ENCODE results near the gene TBCB.
A peak's percentile ranks its signal among the peaks of the same experiment; 100 is the strongest.

Gene TBCB

DNA sequence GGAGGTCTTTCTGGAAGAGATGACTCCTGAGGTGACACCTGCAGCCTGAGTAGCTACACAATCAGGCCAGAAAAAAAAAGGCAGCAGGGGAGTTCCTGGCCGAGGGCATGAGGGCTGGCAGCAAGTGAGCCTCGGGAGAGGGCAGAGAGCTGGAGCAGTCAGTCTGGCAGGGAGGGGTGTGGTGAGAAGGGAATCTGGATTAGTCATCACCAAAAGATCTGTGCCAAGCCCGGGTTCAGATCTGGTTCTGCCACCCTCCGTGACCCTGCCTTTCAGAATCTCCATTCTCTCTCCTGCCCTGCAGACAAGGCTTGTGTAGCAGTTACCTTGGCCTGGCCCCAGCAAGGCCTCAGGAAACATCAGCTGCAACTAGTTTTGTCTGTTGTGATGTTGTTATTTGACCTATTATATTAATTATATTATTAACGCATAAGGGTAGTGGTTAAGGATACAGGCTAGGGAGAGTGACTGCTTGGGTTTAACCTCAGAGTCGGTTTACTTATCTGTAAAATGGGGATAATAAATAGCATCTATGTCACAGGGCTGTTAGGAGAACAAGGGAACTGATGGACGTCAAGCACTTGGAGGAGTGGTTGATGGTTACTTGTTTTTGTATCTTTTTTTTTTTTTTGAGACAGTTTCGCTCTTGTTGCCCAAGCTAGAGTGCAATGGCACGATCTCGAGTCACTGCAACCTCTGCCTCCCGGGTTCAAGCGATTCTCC is 21.9 kb downstream of the TBCB start:
- CTCF ChIA-PET: interaction anchor here (0.7 kb wide), 2 partner anchors 9 to 49 kb away, joined by 3 to 5 read pairs; no protein-coding TSS in a partner anchor
- DNase-seq (ENCODE audit: extremely low spot score): no peak
- POLR2A ChIA-PET: interaction anchor here (0.9 to 3.2 kb wide), 3 partner anchors 9 to 78 kb away, joined by 3 to 23 read pairs (median 5); partner anchors contain the start of genes POLR2I, TBCB, ZNF146 and ZNF565
- TF ChIP-seq NFRKB (IDR thresholded peaks at IDR 0.05): no peak
- TF ChIP-seq FOXA1 (IDR thresholded peaks at IDR 0.05): no peak
- TF ChIP-seq SP1 (IDR thresholded peaks at IDR 0.05): no peak
- no peak for TF ChIP-seq ZNF384 (IDR thresholded peaks at IDR 0.05)
- TF ChIP-seq BHLHE40 (IDR thresholded peaks at IDR 0.05; ENCODE audit: borderline replicate concordance): no peak
- TF ChIP-seq ELF4 (IDR thresholded peaks at IDR 0.05): no peak
- TF ChIP-seq LEF1 (IDR thresholded peaks at IDR 0.05; ENCODE audit: borderline replicate concordance): no peak
- no peak for TF ChIP-seq ARNT (IDR thresholded peaks at IDR 0.05)
- no peak for TF ChIP-seq HDGF (IDR thresholded peaks at IDR 0.05; ENCODE audit: borderline replicate concordance)
- TF ChIP-seq TARDBP (IDR thresholded peaks at IDR 0.05): no peak

DNA sequence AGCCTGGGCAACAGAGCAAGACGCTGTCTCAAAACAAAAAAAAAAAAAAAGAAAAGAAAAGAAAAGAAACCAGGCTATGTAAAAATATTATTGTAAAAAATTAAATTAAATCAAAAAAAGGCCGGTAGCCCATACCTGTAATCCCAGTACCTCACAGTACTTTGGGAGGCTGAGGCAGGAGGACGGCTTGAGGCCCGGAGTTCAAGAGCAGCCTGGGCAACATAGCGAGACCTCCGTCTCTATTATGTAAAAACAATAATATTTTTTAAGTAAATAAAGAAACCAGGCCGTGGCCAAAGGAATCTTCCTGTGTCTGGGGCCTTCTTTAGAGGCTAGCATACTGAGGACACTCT is 23.8 kb downstream of the TBCB start:
- ChIA-PET CTCF (interaction anchor here (0.5 kb wide), 1 partner anchor 306 kb away, joined by 3 read pairs; no protein-coding TSS in a partner anchor), POLR2A (interaction anchor here (0.7 to 2.0 kb wide), 7 partner anchors 8 to 30 kb away, joined by 3 to 18 read pairs (median 7); partner anchors contain the start of genes POLR2I and TBCB)
- TF ChIP-seq SP1 (IDR thresholded peaks at IDR 0.05): no peak
- no peak for TF ChIP-seq NFRKB (IDR thresholded peaks at IDR 0.05)
- TF ChIP-seq LEF1 (IDR thresholded peaks at IDR 0.05; ENCODE audit: borderline replicate concordance): no peak
- no peak for TF ChIP-seq HDGF (IDR thresholded peaks at IDR 0.05; ENCODE audit: borderline replicate concordance)
- TF ChIP-seq FOXA1 (IDR thresholded peaks at IDR 0.05): no peak
- TF ChIP-seq, protein P1, sequence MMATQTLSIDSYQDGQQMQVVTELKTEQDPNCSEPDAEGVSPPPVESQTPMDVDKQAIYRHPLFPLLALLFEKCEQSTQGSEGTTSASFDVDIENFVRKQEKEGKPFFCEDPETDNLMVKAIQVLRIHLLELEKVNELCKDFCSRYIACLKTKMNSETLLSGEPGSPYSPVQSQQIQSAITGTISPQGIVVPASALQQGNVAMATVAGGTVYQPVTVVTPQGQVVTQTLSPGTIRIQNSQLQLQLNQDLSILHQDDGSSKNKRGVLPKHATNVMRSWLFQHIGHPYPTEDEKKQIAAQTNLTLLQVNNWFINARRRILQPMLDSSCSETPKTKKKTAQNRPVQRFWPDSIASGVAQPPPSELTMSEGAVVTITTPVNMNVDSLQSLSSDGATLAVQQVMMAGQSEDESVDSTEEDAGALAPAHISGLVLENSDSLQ (IDR thresholded peaks at IDR 0.05): no peak
- no peak for TF ChIP-seq SUZ12 (IDR thresholded peaks at IDR 0.05)
- TF ChIP-seq FOXM1 (IDR thresholded peaks at IDR 0.05; ENCODE audit: borderline replicate concordance): no peak
- no peak for TF ChIP-seq FOXK2 (IDR thresholded peaks at IDR 0.05)
- TF ChIP-seq CTBP1 (IDR thresholded peaks at IDR 0.05; ENCODE audit: borderline replicate concordance): no peak
- TF ChIP-seq BHLHE40 (IDR thresholded peaks at IDR 0.05; ENCODE audit: borderline replicate concordance): no peak
- no peak for TF ChIP-seq L3MBTL2 (conservative IDR thresholded peaks at IDR 0.05)
- TF ChIP-seq ELF4 (IDR thresholded peaks at IDR 0.05): no peak
- TF ChIP-seq ARNT (IDR thresholded peaks at IDR 0.05): no peak
- no peak for TF ChIP-seq ZNF384 (IDR thresholded peaks at IDR 0.05)
- no peak for DNase-seq (ENCODE audit: extremely low spot score)

DNA sequence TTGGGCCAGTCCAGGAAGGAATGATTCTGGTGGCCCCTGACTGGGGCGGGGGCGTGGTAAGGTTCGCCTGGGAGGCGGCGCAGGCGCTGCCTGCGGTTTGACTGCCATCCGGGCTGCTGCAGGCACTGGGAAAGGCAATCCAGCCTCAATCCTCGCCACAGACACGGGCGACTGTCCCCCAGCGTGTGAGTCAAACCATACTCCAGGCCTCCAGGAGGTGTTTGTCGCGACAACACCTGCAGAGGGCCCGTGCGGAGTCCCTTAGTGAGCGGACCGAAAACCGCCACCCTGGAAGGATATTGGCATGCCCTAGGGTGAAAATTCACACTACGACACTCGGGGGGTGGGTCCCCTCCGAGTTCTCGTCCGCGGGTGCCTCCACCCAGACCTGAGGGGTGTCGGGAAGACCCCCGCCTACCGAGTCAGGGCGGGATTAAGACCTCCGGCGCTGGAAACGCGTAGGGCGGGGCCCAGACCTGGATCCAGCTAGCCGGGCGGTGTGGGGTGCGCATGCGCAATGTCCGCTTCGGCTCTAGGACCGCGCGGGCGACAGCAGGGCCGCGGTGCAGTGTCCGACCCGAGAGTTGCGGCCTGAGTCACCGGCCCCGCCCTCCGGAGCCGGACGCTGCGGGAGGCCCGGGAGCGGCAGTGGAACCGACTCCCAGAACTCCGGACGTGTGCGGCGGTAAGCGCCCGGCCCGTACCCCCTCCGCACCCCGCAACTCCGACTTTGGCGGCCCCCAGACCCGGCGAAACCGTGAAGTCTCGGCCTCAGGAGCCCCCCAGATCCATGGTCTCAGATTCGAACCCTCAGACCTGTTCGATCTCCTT is 24.4 kb downstream of the TBCB start, which contains the start of gene CAPNS1:
Gene CAPNS1 (plus strand): TSS at position 594 of the 831 bp plus-strand sequence. CDS start 946 bp downstream, outside the sequence.
- TF ChIP-seq TARDBP (IDR thresholded peaks at IDR 0.05) (peak; percentile 74), BHLHE40 (IDR thresholded peaks at IDR 0.05; ENCODE audit: borderline replicate concordance) (no peak), NFRKB (IDR thresholded peaks at IDR 0.05) (no peak), FOXM1 (IDR thresholded peaks at IDR 0.05; ENCODE audit: borderline replicate concordance) (peak; percentile 95), HDGF (IDR thresholded peaks at IDR 0.05; ENCODE audit: borderline replicate concordance) (no peak), FOXA1 (IDR thresholded peaks at IDR 0.05) (no peak), ZNF384 (IDR thresholded peaks at IDR 0.05) (no peak), L3MBTL2 (conservative IDR thresholded peaks at IDR 0.05) (peak; percentile 48), CTBP1 (IDR thresholded peaks at IDR 0.05; ENCODE audit: borderline replicate concordance) (peak; percentile 48; the same call in 1 of the 2 replicates), LEF1 (IDR thresholded peaks at IDR 0.05; ENCODE audit: borderline replicate concordance) (no peak), FOXK2 (IDR thresholded peaks at IDR 0.05) (no peak), ELF4 (IDR thresholded peaks at IDR 0.05) (no peak)
- TF ChIP-seq, protein P1 (IDR thresholded peaks at IDR 0.05): no peak
- POLR2A ChIA-PET: interaction anchor here (0.7 to 2.0 kb wide), 7 partner anchors 9 to 75 kb away, joined by 3 to 18 read pairs (median 7); partner anchors contain the start of genes POLR2I, TBCB, ZNF146 and ZNF565
- DNase-seq (ENCODE audit: extremely low spot score): peak; percentile 97
- CTCF ChIA-PET: no interaction called here

DNA sequence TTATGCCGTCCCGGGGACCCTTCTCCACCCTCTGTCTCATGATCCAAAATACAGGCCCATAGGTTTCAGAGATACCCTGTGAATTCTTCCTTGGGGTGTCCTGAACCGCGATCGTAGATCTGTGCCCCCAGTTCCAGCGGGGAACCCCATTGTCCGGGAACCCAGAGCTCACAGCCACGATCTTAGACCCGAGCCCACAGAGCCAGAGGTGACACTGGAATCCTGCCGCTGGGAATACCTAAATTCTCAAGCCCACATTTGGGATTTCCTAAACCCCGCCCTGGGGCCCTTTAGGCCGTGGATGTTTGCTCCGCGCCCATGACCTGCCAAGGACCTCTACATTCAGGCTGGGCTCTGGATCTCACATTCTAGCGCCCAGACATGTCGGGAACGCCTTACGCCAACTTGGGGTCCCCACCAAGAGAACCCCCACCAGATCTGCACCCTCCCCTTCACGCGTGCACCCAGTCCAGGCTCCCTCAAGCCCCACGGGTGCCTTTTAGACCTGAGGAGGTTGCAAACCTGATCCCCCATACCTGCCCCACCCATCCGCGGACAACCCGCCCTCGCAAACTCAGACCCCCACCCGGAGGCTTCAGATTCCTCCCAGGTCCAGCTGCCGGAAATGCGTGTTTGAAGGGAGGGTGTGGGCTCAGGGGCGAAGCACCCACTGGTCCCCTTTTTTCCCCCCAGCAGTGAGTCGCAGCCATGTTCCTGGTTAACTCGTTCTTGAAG is 25.2 kb downstream of the TBCB start:
- ChIA-PET POLR2A (interaction anchor here (0.6 to 2.0 kb wide), 7 partner anchors 9 to 1224 kb away, joined by 3 to 18 read pairs (median 7); partner anchors contain the start of genes POLR2I, TBCB, ZNF146 and ZNF565), CTCF (no interaction called here)
- peak; percentile 60 for DNase-seq (ENCODE audit: extremely low spot score)
- TF ChIP-seq CTBP1 (IDR thresholded peaks at IDR 0.05; ENCODE audit: borderline replicate concordance): no peak
- TF ChIP-seq BHLHE40 (IDR thresholded peaks at IDR 0.05; ENCODE audit: borderline replicate concordance): no peak
- 0 out of 2 replicates have a peak, but pooled peaks have one; percentile 17 for TF ChIP-seq L3MBTL2 (conservative IDR thresholded peaks at IDR 0.05)

DNA sequence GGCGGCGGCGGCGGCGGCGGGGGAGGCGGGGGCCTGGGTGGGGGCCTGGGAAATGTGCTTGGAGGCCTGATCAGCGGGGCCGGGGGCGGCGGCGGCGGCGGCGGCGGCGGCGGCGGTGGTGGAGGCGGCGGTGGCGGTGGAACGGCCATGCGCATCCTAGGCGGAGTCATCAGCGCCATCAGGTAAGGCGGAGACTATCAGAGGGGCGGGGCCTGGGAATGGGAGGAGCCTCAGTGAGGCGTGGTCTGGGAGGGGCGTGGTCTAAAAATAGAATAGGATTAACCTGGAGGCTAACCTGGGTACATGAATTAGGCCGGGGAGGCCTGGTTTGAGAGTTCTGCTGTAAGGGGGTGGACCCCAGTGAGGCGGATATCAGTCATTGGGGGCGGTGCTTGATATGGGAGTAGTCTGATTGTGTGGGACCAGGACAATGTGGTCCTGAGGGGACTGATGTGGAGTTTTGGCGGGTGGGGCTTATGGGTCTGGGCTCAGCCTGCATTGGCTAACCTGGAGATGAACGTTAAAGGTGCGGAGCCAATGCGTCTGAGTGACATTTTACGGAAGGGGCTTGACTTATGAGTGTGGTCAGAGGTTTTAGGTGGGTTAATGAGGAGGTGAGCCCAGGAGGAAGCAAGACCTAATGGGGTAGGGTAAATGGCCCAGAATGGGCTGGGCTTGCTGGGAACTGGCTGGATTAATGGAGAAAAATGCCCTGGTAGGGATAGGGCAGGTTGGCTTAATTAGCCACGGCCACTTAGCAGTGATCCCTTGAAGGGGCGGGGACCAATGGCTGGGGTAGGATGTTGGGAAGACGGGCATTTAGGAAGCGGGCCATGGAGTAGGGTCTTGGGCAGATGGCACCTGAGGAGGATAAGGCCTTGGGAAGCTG is 26.0 kb downstream of the TBCB start:
- TF ChIP-seq HDGF (IDR thresholded peaks at IDR 0.05; ENCODE audit: borderline replicate concordance): 0 out of 2 replicates have a peak, but pooled peaks have one; percentile 26
- no peak for TF ChIP-seq CTBP1 (IDR thresholded peaks at IDR 0.05; ENCODE audit: borderline replicate concordance)
- POLR2A ChIA-PET: interaction anchor here (2.0 kb wide), 3 partner anchors 10 to 28 kb away, joined by 9 to 18 read pairs (median 14); no protein-coding TSS in a partner anchor
- CTCF ChIA-PET: no interaction called here
- peak; percentile 90 for DNase-seq (ENCODE audit: extremely low spot score)
